GM23248 (cell line): ENCODE data around the gene CHI3L2.

ENCODE experiments used
- EZH2 ChIP-seq: fragments of 200-600 bp; sonication (generic); IDR thresholded peaks from 2 replicates; pipeline ENCODE4 v1.6.1; 2018; ENCODE audit warnings: antibody characterized with exemption, mild to moderate bottlenecking; ENCODE audit not compliant: insufficient read depth, poor library complexity, severe bottlenecking
- EZH2phosphoT487 ChIP-seq: fragments of 200-600 bp; sonication (generic); IDR thresholded peaks from 2 replicates; pipeline ENCODE4 v1.6.1; 2018; ENCODE audit warnings: antibody characterized with exemption, moderate library complexity, mild to moderate bottlenecking, low read depth; ENCODE audit not compliant: insufficient read depth

GRCh38 chr1:111242805-111243523 lies 15.5 kb downstream of the CHI3L2 start:
- TF ChIP-seq EZH2phosphoT487 (no peak), EZH2 (no peak)
